SK-N-SH (cell line): ENCODE data around the gene APBB2. TPM values are rescaled to one million over a fixed set of nuclear protein-coding genes. Genes with fewer than 3 reads are reported as not detected.

Experiments used
- CTCF ChIA-PET: fragments of 300-600, 350-600 bp; formaldehyde crosslinking; extraction: SDS; loops from one replicate; lab custom pipeline; 2021; lab: Yijun Ruan, JAX
- POLR2A ChIA-PET: fragments of 350-600 bp; sonication (Branson Sonifier 250); formaldehyde crosslinking; extraction: SDS; loops from one replicate; lab custom pipeline; 2020; ENCODE audit warnings: antibody characterized with exemption, inconsistent platforms; lab: Yijun Ruan, JAX
- DNase-seq: peaks from one replicate; pipeline ENCODE4 v3.0.0; 2012
- H2AFZ ChIP-seq: fragments of 200-600 bp; sonication (generic); 2 replicates; pipeline ENCODE4 v1.8.1; 2016; ENCODE audit warnings: antibody characterized with exemption, mild to moderate bottlenecking, low read depth
- H3F3A ChIP-seq: fragments of 200-600 bp; sonication (generic); replicated peaks from 2 replicates; pipeline ENCODE3; 2016; ENCODE audit warnings: antibody characterized with exemption, mild to moderate bottlenecking; ENCODE audit not compliant: insufficient read depth
- H3K27ac ChIP-seq, 2 experiments: fragments of 200-500 bp in 1 of 2; fragments of 200-600 bp in 1 of 2; sonication (Bioruptor generic) in 1 of 2; sonication (generic), shearing (Covaris generic) in 1 of 2; 2 replicates each; pipeline versions ENCODE4 v1.5.1 to v1.6.1; 2014 to 2016; ENCODE audit warnings: low read depth in 2 of 2, inconsistent platforms in 1 of 2, low read length in 1 of 2, mild to moderate bottlenecking in 1 of 2, mixed read lengths in 1 of 2
- H3K27me3 ChIP-seq: fragments of 200-600 bp; sonication (generic), shearing (Covaris generic); 2 replicates; pipeline ENCODE4 v1.6.1; 2016; ENCODE audit warnings: mixed run types; ENCODE audit not compliant: insufficient read depth
- H3K36me3 ChIP-seq, 2 experiments: fragments of 200-500 bp in 1 of 2; fragments of 200-600 bp in 1 of 2; sonication (Bioruptor generic) in 1 of 2; sonication (generic) in 1 of 2; replicated peaks in 1 of 2; 2 replicates each; pipeline versions ENCODE3 to v1.5.1; 2014 to 2016; ENCODE audit warnings: low read length in 1 of 2, mild to moderate bottlenecking in 1 of 2; ENCODE audit not compliant: insufficient read depth in 2 of 2, control insufficient read depth in 1 of 2
- H3K4me1 ChIP-seq, 2 experiments: fragments of 200-500 bp in 1 of 2; fragments of 200-600 bp in 1 of 2; sonication (Bioruptor generic) in 1 of 2; sonication (generic), shearing (Covaris generic) in 1 of 2; 2 replicates each; pipeline versions ENCODE4 v1.5.1 to v1.6.1; 2014 to 2016; ENCODE audit warnings: low read depth in 1 of 2, low read length in 1 of 2, mixed run types in 1 of 2; ENCODE audit not compliant: insufficient read depth in 2 of 2, control insufficient read depth in 1 of 2
- H3K4me2 ChIP-seq: fragments of 200-600 bp; sonication (generic), shearing (Covaris generic); 2 replicates; pipeline ENCODE4 v1.6.1; 2017; ENCODE audit warnings: mixed run types
- H3K4me3 ChIP-seq, 2 experiments: fragments of 200-500 bp in 1 of 2; fragments of 200-600 bp in 1 of 2; sonication (Bioruptor generic) in 1 of 2; sonication (generic), shearing (Covaris generic) in 1 of 2; 2 replicates each; pipeline versions ENCODE4 v1.5.1 to v1.8.1; 2014 to 2016; ENCODE audit warnings: low read depth in 2 of 2, inconsistent platforms in 1 of 2, low read length in 1 of 2, mild to moderate bottlenecking in 1 of 2, mixed read lengths in 1 of 2, moderate library complexity in 1 of 2
- H3K79me2 ChIP-seq: fragments of 200-600 bp; sonication (generic); 2 replicates; pipeline ENCODE4 v1.8.1; 2017; ENCODE audit warnings: mild to moderate bottlenecking; ENCODE audit not compliant: insufficient read depth
- H3K9ac ChIP-seq: fragments of 200-600 bp; sonication (generic); 2 replicates; pipeline ENCODE4 v1.6.1; 2017; ENCODE audit warnings: mixed run types
- H3K9me2 ChIP-seq: fragments of 200-600 bp; sonication (generic); 2 replicates; pipeline ENCODE4 v1.6.1; 2017; ENCODE audit warnings: mixed run types
- H3K9me3 ChIP-seq: fragments of 200-600 bp; sonication (generic); 2 replicates; pipeline ENCODE4 v1.6.1; 2017; ENCODE audit warnings: mixed run types, mild to moderate bottlenecking, moderate library complexity
- H4K20me1 ChIP-seq: fragments of 200-600 bp; sonication (generic); 2 replicates; pipeline ENCODE4 v1.6.1; 2017; ENCODE audit warnings: mild to moderate bottlenecking, mixed run types; ENCODE audit not compliant: insufficient read depth
- EZH2phosphoT487 ChIP-seq: fragments of 200-600 bp; sonication (generic); IDR thresholded peaks from 2 replicates; pipeline ENCODE4 v1.6.1; 2017; ENCODE audit warnings: low read depth, mixed run types, mild to moderate bottlenecking, antibody characterized with exemption, moderate library complexity, borderline replicate concordance
- FOSL2 ChIP-seq: IDR thresholded peaks from 2 replicates; pipeline ENCODE4 v1.4.0; 2012; ENCODE audit warnings: low read depth, mild to moderate bottlenecking, moderate library complexity, borderline replicate concordance
- FOXM1 ChIP-seq: IDR thresholded peaks from 2 replicates; pipeline ENCODE4 v1.4.0; 2012; ENCODE audit warnings: low read depth, mild to moderate bottlenecking
- GATA2 ChIP-seq: sonication (generic); formaldehyde crosslinking; IDR thresholded peaks from 2 replicates; pipeline ENCODE4 v1.5.0; 2020; ENCODE audit warnings: mild to moderate bottlenecking, missing genetic modification reagents
- JUND ChIP-seq: IDR thresholded peaks from 2 replicates; pipeline ENCODE4 v1.4.0; 2012
- MAX ChIP-seq: IDR thresholded peaks from 2 replicates; pipeline ENCODE4 v1.4.0; 2012; ENCODE audit warnings: low read depth
- MXI1 ChIP-seq: IDR thresholded peaks from 2 replicates; pipeline ENCODE4 v1.6.1; 2012; ENCODE audit warnings: mild to moderate bottlenecking, low read depth, low read length, improper control_type of control experiment
- NFIC ChIP-seq: IDR thresholded peaks from 2 replicates; pipeline ENCODE4 v1.4.0; 2012; ENCODE audit warnings: borderline replicate concordance
- NRF1 ChIP-seq: IDR thresholded peaks from 2 replicates; pipeline ENCODE4 v1.6.1; 2012; ENCODE audit warnings: low read depth, mild to moderate bottlenecking, low read length
- PBX3 ChIP-seq: IDR thresholded peaks from 2 replicates; pipeline ENCODE4; 2012
- POLR2AphosphoS5 ChIP-seq: IDR thresholded peaks from 2 replicates; pipeline ENCODE4 v1.6.1; 2012; ENCODE audit warnings: low read depth, low read length
- RCOR1 ChIP-seq: fragments of 150-350 bp; IDR thresholded peaks from 2 replicates; pipeline ENCODE4 v1.6.1; 2017; ENCODE audit warnings: antibody characterized with exemption, low read length
- REST ChIP-seq: IDR thresholded peaks from 2 replicates; pipeline ENCODE4 v1.6.1; 2012; ENCODE audit warnings: mild to moderate bottlenecking, low read depth, low read length, moderate library complexity
- RFX5 ChIP-seq: IDR thresholded peaks from 2 replicates; pipeline ENCODE4 v1.6.1; 2012; ENCODE audit warnings: mild to moderate bottlenecking, improper control_type of control experiment, low read length
- RXRA ChIP-seq: IDR thresholded peaks from 2 replicates; pipeline ENCODE4 v1.4.0; 2012; ENCODE audit warnings: low read depth, mild to moderate bottlenecking, borderline replicate concordance
- SIN3A ChIP-seq: IDR thresholded peaks from 2 replicates; pipeline ENCODE4 v1.6.1; 2012; ENCODE audit warnings: low read depth, mild to moderate bottlenecking, low read length, moderate library complexity, borderline replicate concordance
- SMC3 ChIP-seq: IDR thresholded peaks from 2 replicates; pipeline ENCODE4 v1.6.1; 2012; ENCODE audit warnings: low read depth, low read length, improper control_type of control experiment
- TCF12 ChIP-seq: IDR thresholded peaks from 2 replicates; pipeline ENCODE4 v1.4.0; 2012
- ZBTB33 ChIP-seq: IDR thresholded peaks from 2 replicates; pipeline ENCODE4 v1.4.0; 2012; ENCODE audit warnings: low read depth, borderline replicate concordance
- WGBS: methylation state at CpG from one replicate; pipeline ENCODE4 v1.1.6; 2017; ENCODE audit warnings: low lambda C conversion rate; 5-methylcytosine and 5-hydroxymethylcytosine counted together
- polyA plus RNA-seq, 3 experiments: library from polyadenylated mRNA; depleted of rRNA; stranded (reverse); fragments of >200 nt; gene quantifications; 2 replicates each; pipeline ENCODE4 v1.2.3, GENCODE V29; 2012

APBB2 gene
- polyA plus RNA-seq, 1 of the 3 experiments (the other 2 are of a cell fraction), result 49.8 TPM

GRCh38 chr4:41232406-41232805 is 18.1 kb upstream of the APBB2 start:
- CTCF ChIA-PET, result interaction anchor here (1.2 kb wide), 1 partner anchor 18 kb away, joined by 3 read pairs; no protein-coding TSS in a partner anchor
- H2AFZ ChIP-seq, result no peak overlapping the region
- no peaks in the 10 kb centered on the region for H3F3A ChIP-seq
- no peak for DNase-seq
- no peak for TF ChIP-seq GATA2
- TF ChIP-seq EZH2phosphoT487, result no peak
- TF ChIP-seq SIN3A, result no peak
- no peak for TF ChIP-seq ZBTB33
- no peak for TF ChIP-seq RXRA
- no peak for TF ChIP-seq POLR2AphosphoS5
- TF ChIP-seq RCOR1, result no peak
- TF ChIP-seq, all 33 proteins: peak for 0
- no peaks in the 10 kb centered on the region for H3K9me3 ChIP-seq
- no peak overlapping the region for H3K4me2 ChIP-seq
- no peaks in the 10 kb centered on the region for H3K79me2 ChIP-seq
- H3K36me3 ChIP-seq, result no peaks in the 10 kb centered on the region
- H3K27ac ChIP-seq, result no peak overlapping the region
- H4K20me1 ChIP-seq, result no peaks in the 10 kb centered on the region
- H3K4me3 ChIP-seq, result no peak overlapping the region
- no peaks in the 10 kb centered on the region for H3K9me2 ChIP-seq
- H3K4me1 ChIP-seq, result no peaks in the 10 kb centered on the region
- whole genome bisulfite sequencing, result 78% methylated on average over 5 of the region's 5 CpGs
- H3K27me3 ChIP-seq, result no peaks in the 10 kb centered on the region
- POLR2A ChIA-PET, result no interaction called here
- H3K9ac ChIP-seq, result no peak overlapping the region

- 69% methylated on average over 4 of the region's 4 CpGs for WGBS
- DNase-seq, result no peak
- Histone ChIP-seq H3K4me2 (no peak overlapping the region), H3K4me3 (no peak overlapping the region), H3K27me3 (no peaks in the 10 kb centered on the region)
- POLR2A ChIA-PET, result interaction anchor here (3.1 kb wide), 1 partner anchor 29 kb away, joined by 9 read pairs; the partner anchor contains the start of gene UCHL1
- TF ChIP-seq FOSL2 (no peak), MAX (no peak), NRF1 (no peak), TCF12 (no peak), PBX3 (no peak), MXI1 (no peak), ZBTB33 (no peak), REST (no peak), SMC3 (no peak), FOXM1 (no peak), NFIC (no peak), RFX5 (no peak), JUND (no peak), GATA2 (no peak)
- TF ChIP-seq, all 33 proteins: peak for 0
- Histone ChIP-seq H3K9ac (no peak overlapping the region), H2AFZ (no peak overlapping the region), H3K36me3 (no peaks in the 10 kb centered on the region), H3K79me2 (no peaks in the 10 kb centered on the region), H3K4me1 (no peaks in the 10 kb centered on the region), H3K27ac (no peak overlapping the region), H3K9me3 (no peaks in the 10 kb centered on the region), H3F3A (no peaks in the 10 kb centered on the region), H3K9me2 (no peaks in the 10 kb centered on the region), H4K20me1 (no peaks in the 10 kb centered on the region)
- CTCF ChIA-PET, result interaction anchor here (0.9 to 1.0 kb wide), 2 partner anchors 26 to 250 kb away, joined by 3 to 4 read pairs; no protein-coding TSS in a partner anchor
Measured at GRCh38 chr4:41227902-41228301, 13.6 kb upstream of the APBB2 start.
